Glomerular endothelial cell (primary cell): ENCODE measurements around the gene SHB. TPM values are rescaled to one million over a fixed set of nuclear protein-coding genes. Genes with fewer than 3 reads are reported as not detected.

Experiments used
- DNase-seq: peaks from one replicate; pipeline ENCODE4 v3.0.0-alpha.2; 2011; ENCODE audit warnings: low read depth, low spot score; ENCODE audit errors: extremely low read depth
- total RNA-seq: library from RNA; depleted of rRNA; stranded (reverse); fragments of >200 nt; gene quantifications from 2 replicates; pipeline ENCODE4 v1.2.3, GENCODE V29; 2015

The SHB gene
- total RNA-seq, 1 donor from 2014 or later, result 42.8 TPM

GRCh38 chr9:38026021-38026809, 42.8 kb downstream of the SHB start:
- peak; percentile 90 for DNase-seq

- no peak for DNase-seq
Measured at GRCh38 chr9:38025166-38025565, 43.9 kb downstream of the SHB start.

- DNase-seq, result no peak
Measured at GRCh38 chr9:38024036-38024681, 44.9 kb downstream of the SHB start.

GRCh38 chr9:38023661-38024035, 45.4 kb downstream of the SHB start:
- no peak for DNase-seq

- no peak for DNase-seq
Measured at GRCh38 chr9:38022995-38023394, 46.0 kb downstream of the SHB start.

- DNase-seq, result no peak
Measured at GRCh38 chr9:38022203-38022895, 46.7 kb downstream of the SHB start.

GRCh38 chr9:38020151-38021076, 48.6 kb downstream of the SHB start:
- no peak for DNase-seq

GRCh38 chr9:38019731-38020130, 49.3 kb downstream of the SHB start:
- no peak for DNase-seq

GRCh38 chr9:38018958-38019602, 49.9 kb downstream of the SHB start:
- DNase-seq, result no peak

GRCh38 chr9:38018241-38018957, 50.6 kb downstream of the SHB start:
- no peak for DNase-seq

GRCh38 chr9:38017885-38018186, 51.2 kb downstream of the SHB start:
- no peak for DNase-seq

- no peak for DNase-seq
Measured at GRCh38 chr9:38017149-38017884, 51.7 kb downstream of the SHB start.

GRCh38 chr9:38016375-38017135, 52.5 kb downstream of the SHB start:
- DNase-seq, result no peak

GRCh38 chr9:38015906-38016305, 53.1 kb downstream of the SHB start:
- DNase-seq, result no peak

- DNase-seq, result no peak
Measured at GRCh38 chr9:38015266-38015665, 53.8 kb downstream of the SHB start.

GRCh38 chr9:38012767-38013450, 56.1 kb downstream of the SHB start:
- no peak for DNase-seq

- DNase-seq, result no peak
Measured at GRCh38 chr9:38011991-38012390, 57.0 kb downstream of the SHB start.
